ENCODE measurements around the gene RNASE2.

- TF ChIP-seq, protein P1, sequence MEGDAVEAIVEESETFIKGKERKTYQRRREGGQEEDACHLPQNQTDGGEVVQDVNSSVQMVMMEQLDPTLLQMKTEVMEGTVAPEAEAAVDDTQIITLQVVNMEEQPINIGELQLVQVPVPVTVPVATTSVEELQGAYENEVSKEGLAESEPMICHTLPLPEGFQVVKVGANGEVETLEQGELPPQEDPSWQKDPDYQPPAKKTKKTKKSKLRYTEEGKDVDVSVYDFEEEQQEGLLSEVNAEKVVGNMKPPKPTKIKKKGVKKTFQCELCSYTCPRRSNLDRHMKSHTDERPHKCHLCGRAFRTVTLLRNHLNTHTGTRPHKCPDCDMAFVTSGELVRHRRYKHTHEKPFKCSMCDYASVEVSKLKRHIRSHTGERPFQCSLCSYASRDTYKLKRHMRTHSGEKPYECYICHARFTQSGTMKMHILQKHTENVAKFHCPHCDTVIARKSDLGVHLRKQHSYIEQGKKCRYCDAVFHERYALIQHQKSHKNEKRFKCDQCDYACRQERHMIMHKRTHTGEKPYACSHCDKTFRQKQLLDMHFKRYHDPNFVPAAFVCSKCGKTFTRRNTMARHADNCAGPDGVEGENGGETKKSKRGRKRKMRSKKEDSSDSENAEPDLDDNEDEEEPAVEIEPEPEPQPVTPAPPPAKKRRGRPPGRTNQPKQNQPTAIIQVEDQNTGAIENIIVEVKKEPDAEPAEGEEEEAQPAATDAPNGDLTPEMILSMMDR (conservative IDR thresholded peaks at IDR 0.05): no peak
- TF ChIP-seq ZFX (IDR thresholded peaks at IDR 0.05): no peak
These were observed 16.4 kb downstream of the RNASE2 start for GRCh38 chr14:20971705-20972021.

Data from C4-2B (cell line).